ENCODE results near the gene ANKRD33.

ANKRD33 gene

DNA sequence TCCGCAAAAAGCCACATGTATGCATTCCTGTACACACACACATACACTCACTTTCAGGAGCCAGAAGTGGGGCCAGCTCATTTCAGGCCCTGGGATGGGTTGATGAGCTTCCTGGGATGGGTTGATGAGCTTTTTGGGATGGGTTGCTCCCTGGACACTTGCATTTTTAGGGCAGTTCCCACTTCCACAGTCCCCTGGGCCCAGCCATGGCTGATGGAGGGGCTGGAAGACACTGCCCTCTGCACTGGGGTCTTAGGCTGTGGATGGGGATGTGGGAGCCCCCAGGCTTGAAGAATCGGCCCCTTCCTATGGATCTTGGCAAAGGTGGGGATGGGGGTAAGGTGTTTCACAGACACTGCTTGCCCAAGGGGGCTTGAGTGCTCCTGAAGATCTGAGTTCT lies 32.1 kb downstream of the ANKRD33 start:
- DNase-seq (ENCODE audit: low spot score): no peak

DNA sequence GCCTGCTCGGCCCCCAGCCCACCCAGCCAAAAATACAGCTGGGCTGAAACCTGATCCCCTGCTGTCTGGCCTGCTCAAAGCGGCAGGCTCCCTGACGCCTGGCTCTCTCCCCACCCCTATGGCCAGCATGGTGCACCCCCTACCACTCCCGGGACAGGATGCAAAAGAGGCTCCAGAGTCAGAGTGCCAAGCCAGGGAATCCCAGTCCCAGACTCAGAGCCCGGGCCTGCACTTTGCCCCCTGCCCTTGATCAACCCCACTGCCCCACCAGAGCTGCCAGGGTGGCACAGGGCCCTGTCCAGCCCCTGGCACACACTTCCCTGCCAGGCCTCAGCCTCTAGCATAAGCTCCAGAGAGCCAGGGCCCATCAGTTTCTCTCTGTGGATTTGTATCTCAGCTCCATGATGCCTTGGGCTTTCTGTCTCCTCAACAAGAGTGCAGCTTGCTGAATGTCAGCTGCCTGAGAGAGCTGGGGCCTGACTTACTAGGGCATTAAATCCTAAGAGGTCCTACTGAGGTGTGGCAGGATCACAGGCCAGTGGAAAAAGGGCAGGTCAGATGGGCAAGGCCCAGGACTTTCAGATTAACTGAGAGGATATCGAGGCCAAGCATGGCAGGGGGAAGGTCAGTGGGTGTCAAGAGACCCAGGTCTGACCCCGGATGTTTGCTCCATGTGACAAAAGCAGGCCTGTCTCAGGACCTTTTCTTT lies 33.3 kb downstream of the ANKRD33 start:
- DNase-seq (ENCODE audit: low spot score): no peak

DNA sequence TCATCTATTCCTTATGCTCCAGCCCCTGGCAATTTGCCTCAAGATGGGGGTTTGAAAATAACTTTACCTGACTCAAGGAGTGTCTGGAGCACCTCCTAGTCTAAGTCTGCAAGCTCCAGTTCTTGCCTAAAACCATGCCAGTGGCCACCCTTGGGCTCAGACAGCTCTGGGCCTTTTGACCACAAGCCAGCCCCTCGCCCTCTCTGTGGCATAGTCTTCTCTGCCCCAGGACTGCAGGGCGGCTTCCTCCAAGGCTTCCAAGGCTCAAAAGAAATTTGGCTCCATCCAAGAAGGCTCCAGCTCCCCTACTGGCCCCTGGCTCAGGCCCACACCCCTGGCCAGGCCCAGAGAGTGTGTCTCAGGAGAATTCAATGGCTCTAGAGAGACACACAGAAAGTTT lies 34.2 kb downstream of the ANKRD33 start:
- DNase-seq (ENCODE audit: low spot score): no peak

DNA sequence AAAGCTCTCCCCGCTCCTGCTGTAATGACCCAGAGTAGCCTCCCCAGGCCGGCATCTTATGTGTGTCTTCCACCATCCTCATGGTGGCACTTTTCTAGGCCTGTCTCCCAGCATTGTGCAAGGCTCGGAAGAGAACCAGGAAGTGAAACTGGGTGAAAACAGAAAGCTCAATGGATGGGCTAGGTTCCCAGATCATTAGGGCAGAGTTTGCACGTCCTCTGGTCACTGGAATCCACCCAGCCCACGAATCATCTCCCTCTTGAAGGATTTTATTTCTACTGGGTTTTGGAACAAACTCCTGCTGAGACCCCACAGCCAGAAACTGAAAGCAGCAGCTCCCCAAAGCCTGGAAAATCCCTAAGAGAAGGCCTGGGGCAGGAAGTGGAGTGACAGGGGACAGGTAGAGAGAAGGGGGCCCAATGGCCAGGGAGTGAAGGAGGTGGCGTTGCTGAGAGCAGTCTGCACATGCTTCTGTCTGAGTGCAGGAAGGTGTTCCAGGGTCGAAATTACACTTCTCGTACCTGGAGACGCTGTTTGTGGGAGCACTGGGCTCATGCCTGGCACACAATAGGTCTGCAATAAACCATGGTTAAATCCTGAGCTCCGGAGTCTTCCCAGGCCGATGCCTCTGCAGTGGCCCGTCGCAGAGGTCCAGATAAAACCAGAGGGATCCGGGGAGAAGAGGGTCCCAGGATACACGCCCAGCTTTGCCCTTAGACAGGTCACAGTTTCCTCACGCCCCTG lies 35.0 kb downstream of the ANKRD33 start:
- DNase-seq (ENCODE audit: low spot score): no peak

DNA sequence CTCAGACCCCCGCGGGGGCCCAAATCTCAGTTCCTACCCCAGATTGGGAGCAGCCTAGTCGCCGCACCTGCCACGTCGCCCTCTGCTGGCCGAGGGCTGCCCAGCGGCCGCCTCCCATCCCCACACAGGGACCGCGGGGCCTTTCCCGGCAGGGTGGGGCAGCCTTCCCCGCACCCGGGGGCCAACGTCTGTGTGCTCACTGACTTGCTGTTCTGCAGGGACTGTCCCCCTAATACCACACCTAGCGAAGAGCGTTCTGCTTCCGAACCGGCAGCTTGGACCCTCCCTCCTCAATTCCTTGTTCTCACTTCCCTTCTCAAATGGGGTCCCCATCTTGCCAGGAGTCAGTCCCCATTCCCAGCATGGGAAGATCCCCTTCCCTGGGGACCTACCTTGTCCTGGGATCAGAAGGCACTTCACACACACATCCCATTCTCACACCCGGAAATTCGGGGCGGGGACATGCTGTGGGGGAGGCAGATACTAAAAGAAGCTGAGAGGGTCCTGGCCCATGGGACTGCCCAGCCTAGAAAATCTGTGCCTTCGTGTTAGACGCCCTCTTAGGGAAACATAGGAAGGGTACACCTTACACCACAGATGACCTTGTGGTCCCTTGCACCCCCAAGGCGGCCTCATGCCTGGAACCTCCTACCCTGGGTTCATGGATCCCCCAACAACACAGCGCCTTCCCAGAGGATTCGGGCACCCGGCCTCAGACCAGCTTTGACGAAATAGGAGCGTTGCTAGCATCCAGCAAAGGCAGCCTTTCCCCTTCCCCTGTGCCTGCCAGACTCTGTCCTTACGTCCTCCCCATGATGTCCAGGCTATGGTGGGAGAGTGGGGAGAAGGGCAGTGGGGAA lies 35.8 kb downstream of the ANKRD33 start:
- peak; percentile 58 for DNase-seq (ENCODE audit: low spot score)

DNA sequence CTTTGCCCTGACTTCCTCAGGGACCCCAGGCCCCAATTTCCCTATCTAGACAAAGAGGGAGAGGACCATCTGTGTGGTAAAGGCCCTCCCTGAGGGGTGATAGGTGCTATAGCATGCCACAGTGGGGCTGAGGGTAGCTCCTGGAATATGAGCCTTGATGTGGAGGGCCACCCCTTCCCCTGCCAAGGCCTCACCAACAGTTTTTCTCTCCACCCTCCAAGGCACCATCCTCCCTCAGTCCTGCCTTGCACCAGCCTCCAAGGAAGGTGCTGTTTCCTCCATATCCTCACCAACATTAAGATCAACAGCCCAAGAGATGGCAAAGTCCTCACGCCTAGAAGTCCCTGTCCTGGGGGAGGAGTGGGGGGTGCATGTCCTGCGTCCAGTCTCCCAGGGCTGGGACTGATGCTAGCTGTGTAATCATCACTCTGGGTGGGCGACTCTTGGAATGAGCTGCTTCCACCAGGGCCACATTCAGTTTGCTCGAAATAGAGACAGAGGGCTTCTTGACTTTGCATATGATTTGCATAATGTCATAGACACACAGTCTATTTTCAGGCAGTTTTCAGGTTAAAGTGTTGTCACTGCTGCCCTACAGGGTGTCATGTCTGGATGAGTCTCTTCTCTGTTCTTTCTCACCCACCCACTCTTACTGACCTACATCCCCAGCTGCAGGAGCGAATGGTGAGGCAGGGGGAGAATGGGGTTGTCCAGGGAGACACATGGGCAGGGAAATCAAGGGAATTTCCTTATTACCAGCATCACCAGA lies 36.8 kb downstream of the ANKRD33 start:
- peak; percentile 30 for DNase-seq (ENCODE audit: low spot score)

DNA sequence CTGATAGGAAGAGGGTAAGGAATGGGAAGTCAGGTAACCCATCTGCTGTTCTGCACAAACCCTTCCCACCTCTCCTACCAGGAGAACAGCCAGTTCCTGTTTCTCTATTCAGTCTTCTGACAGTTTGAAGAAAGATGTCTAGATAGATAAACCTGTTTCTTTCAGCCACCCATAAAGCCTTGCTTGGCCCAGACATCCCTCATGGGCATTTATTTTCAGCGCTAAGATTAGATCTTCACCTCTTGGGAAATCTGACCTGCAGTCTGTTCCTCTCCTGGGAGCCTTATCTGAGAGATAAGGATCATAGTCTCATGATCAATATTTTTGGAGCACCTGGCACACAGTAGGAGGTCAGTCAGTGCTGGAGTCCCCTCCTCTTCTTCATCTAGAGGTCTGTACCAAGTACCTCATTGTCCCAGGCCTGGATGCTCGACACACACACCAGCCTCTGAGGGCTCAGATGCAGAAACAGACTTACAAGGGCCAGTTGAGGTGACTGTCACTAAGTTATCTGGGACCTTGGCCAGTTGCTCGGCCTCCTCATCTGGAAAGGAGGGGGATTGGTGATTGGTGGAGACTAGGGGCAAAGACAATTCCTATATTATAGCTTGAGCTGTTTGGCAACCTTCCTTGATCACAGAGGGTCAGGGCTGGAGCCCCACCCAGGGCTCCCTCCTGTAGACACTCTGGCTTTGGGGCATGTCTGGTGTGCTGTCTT lies 37.6 kb downstream of the ANKRD33 start:
- no peak for DNase-seq (ENCODE audit: low spot score)

DNA sequence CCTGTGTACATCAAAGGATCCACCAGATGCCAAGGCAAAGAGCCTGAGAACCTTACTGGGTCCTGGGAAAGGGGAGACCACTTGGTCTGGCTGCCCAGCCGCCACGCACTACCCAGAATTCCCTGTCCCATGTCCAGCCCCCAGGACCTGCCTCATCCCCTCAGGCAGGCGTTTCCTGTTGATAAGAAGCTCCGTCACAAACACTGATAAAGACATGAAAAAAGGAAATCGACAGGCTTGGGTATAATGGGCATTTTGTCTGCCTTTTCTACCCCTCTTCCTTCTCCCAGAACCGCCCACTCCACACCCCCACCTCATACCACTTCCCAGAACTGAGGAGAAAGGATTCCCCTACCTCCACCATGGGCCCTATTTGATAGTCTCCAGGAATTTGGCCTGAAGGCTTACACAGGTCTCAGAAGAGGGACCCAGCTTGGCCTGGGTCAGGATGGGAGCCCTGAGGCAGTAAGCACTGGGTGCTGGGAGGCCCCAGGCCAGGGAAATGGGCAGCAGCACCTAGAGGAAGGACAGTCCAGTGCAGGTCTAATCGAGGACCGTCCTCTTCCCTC lies 38.2 kb downstream of the ANKRD33 start:
- no peak for DNase-seq (ENCODE audit: low spot score)

DNA sequence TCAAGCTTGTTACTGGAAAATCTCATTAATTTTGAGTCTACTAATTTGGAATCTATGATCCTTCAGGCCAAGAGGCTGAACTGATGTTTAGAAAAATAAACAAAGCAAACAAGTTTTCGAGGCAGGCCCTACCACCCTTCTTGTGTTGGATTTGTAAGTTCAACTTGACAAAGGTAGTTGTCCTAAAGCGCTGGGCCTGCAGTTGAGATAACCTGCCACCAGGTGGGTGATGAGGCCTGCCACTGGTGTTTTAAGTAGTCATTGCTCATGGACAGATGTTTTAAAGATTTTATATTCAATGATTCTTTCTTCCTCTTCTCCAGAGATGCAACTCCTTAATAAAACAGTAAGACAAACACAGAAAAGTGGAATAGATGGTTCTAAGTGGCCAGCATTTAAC lies 38.8 kb downstream of the ANKRD33 start:
- DNase-seq (ENCODE audit: low spot score): peak; percentile 45

DNA sequence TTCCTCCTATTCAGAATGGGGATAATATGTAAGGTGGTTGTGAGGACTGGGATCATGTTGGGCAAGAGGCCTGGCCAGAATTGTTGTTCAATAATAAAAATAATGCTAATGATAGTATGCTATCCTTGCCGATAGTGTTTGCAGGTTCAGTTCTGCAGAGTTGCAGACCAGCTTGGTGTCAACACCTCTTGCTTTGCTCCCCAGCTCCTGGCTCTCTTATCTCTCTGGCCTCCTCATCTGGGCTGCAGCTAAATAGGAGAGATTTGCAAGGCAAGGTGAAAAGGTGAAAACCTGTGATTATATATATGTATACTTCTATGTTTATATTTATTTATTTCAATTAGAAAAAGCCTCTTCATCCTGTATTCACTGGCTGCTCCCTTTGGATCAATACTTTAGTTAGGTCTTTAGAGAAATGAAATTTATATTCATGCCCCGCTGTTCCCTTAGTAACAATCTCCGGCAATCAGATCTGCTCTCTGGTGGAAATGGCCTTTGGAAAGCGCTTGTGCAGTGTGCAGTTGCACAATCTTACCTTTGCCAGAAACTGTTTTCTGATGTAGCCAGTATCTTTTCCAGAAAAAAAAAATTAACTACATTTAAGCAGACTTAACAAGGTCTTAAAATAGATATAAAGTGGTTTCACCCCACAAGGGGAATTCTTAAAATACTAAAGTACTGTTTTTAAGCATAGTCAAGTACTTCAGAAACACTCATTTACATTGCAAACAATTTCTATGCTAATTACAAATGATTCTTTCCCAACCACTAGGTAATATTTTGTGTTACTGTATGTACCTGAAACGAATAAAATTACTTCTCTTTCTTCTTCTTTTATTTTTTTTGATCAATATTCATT lies 44.5 kb downstream of the ANKRD33 start:
- DNase-seq (ENCODE audit: low spot score): no peak

DNA sequence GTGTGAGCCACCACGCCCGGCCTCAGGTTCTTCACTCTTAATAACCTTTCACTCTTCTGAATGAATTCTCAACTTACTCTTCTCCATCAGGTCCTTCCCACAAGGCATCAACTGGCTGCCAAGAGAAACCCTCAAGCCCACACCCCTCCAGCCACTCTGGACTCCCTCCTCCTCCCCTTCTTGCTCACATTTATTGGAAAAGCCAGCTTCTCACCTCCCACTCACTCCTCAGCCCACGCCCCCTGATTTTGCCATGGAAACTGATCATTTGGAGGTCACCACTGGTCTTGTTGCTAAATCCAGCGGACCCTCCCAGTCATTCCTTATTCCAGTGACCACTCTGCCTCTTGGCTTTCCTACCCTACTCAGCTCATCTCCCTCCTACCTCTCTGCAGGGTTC lies 46.2 kb downstream of the ANKRD33 start:
- DNase-seq (ENCODE audit: low spot score): no peak

DNA sequence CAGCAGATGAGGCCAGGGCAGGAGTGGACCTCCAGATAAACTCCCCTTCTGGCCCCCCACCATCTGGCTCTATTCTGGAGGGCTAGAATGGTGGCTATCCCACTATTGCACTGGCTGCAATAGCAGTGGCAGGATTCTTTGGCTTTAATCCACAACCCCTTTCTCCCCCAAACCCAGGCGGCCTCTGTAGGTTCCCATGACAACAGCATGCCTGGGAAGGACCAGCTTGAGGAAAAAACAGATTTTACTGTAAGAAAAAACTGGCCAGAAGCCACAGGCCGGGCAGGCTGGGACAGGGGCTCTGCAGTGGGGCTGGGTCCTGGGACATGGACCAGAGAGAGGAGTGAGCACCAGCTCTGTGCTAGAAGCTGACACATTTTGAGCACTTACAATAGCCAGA lies 50.0 kb downstream of the ANKRD33 start:
- no peak for DNase-seq (ENCODE audit: low spot score)

DNA sequence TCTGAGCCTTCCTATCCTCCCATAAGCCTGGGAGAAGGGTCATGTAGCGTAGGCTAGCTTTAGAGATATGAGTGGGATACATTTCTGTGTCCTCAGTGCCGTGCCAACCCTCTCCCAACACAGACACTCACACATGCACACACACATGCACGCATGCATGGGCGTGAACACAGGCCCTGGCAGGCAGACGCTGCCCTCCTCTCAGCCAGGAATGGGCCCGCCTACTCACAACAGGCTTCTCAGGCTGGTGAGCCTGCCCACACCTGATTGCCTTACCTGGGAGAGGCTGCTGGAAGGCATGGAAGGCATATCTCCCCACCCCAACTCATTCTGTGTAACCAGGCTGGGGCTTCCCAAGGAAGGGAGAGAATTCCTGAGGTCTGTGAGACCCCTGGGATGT lies 50.8 kb downstream of the ANKRD33 start:
- no peak for DNase-seq (ENCODE audit: low spot score)

DNA sequence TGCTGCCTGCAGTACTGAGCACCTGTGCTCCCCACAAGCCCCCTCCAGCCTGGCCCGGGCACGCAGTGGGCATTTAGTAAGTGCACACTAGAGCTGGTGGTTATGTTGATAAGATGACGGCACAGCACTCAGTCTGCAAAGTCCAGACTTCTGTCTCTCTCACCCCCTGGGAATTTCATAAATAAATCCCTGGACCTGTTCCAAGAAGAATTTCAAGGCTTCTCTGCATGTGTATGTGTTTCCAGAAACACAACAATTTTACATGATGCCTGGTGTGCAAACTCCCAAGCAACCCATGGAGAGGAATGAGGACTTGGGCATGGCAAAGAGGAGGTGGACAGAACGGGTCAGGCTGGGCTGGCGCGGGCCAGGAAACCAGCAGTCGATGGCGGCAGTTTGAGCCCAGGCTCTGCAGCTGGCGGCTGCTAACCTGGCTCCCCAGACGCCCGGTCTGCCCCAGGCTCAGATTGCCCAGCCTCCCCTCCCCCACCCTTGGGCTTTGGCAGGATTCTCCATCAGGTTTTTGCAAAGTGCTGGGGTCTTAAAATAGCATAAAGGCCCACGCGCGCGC lies 53.2 kb downstream of the ANKRD33 start:
- DNase-seq (ENCODE audit: low spot score): no peak

Data from germinal center (tissue), 1 donor.